ENCODE data around the gene HHIP.
A peak's percentile ranks its signal among the peaks of the same experiment; 100 is the strongest.

HHIP gene

GRCh38 chr4:144656850-144657249 is 10.9 kb downstream of the HHIP start:
- no peak for DNase-seq

- DNase-seq, result no peak
Observed at GRCh38 chr4:144658015-144658567, 12.1 kb downstream of the HHIP start.

GRCh38 chr4:144658903-144659302 is 12.9 kb downstream of the HHIP start:
- DNase-seq, result no peak

GRCh38 chr4:144659447-144659846 is 13.5 kb downstream of the HHIP start:
- no peak for DNase-seq

GRCh38 chr4:144663834-144664475 is 18.0 kb downstream of the HHIP start:
- peak; percentile 28 for DNase-seq

GRCh38 chr4:144666539-144667175 is 20.7 kb downstream of the HHIP start:
- DNase-seq, result no peak

GRCh38 chr4:144667500-144667899 is 21.5 kb downstream of the HHIP start:
- no peak for DNase-seq

GRCh38 chr4:144670776-144671175 is 24.8 kb downstream of the HHIP start:
- no peak for DNase-seq

GRCh38 chr4:144674711-144675110 is 28.8 kb downstream of the HHIP start:
- DNase-seq, result no peak

GRCh38 chr4:144681806-144682205 is 35.9 kb downstream of the HHIP start:
- DNase-seq, result no peak

GRCh38 chr4:144683516-144683915 is 37.6 kb downstream of the HHIP start:
- DNase-seq, result no peak

GRCh38 chr4:144685911-144686310 is 40.0 kb downstream of the HHIP start:
- no peak for DNase-seq

GRCh38 chr4:144686921-144687320 is 41.0 kb downstream of the HHIP start:
- DNase-seq, result no peak

- DNase-seq, result no peak
Observed at GRCh38 chr4:144687466-144687865, 41.5 kb downstream of the HHIP start.

GRCh38 chr4:144688035-144688569 is 42.1 kb downstream of the HHIP start:
- DNase-seq, result no peak

- DNase-seq, result no peak
Observed at GRCh38 chr4:144689125-144689524, 43.2 kb downstream of the HHIP start.

- no peak for DNase-seq
Observed at GRCh38 chr4:144695721-144696120, 49.8 kb downstream of the HHIP start.

GRCh38 chr4:144696376-144696775 is 50.4 kb downstream of the HHIP start:
- no peak for DNase-seq

- DNase-seq, result no peak
Observed at GRCh38 chr4:144699565-144699964, 53.6 kb downstream of the HHIP start.

GRCh38 chr4:144701683-144702233 is 55.8 kb downstream of the HHIP start:
- no peak for DNase-seq

- DNase-seq, result no peak
Observed at GRCh38 chr4:144703494-144703893, 57.5 kb downstream of the HHIP start.

GRCh38 chr4:144705601-144706590 is 59.9 kb downstream of the HHIP start:
- DNase-seq, result no peak

GRCh38 chr4:144709159-144709558 is 63.2 kb downstream of the HHIP start:
- DNase-seq, result no peak

Measured in retina (tissue), 1 donor.